Measurements from ENCODE around the gene PRR14.

Gene PRR14

DNA sequence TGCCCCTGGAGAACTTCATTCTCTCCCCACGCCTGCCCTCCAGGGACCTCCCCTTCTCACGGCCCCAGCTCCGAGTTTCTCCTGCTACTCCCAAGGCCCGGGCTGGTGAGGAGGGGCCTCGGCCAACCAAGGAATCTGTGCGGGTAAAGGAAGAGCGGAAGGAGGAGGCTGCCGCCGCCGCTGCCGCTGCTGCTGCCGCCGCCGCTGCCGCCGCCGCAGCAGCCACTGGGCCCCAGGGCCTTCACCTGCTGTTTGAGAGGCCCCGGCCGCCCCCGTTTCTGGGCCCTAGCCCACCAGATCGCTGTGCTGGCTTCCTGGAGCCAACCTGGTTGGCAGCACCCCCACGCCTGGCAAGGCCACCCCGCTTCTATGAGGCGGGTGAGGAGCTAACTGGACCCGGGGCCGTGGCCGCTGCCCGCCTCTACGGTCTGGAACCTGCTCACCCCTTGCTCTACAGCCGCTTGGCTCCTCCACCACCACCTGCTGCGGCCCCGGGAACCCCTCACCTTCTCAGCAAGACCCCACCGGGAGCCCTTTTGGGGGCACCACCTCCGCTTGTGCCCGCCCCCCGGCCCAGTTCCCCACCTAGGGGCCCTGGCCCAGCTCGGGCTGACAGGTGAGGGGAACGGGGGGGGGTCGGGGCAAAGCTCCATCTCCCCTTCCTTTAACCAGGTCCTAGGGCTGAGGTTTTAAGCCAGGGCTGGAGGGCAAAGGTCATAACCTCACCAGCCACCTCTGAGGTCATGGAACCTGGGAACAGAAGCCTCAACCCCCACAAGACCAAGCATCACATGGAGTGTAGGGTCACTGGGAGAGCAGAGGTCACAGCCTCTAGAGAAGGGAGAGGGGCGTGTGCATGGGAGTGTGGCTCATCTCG, 18.5 kb downstream of the PRR14 start:
- POLR2A ChIA-PET: no interaction called here
- DNase-seq (ENCODE audit: low read depth, low spot score): no peak
- no peak for TF ChIP-seq CTCF (IDR thresholded peaks at IDR 0.05; ENCODE audit: insufficient read depth, low read length, missing control alignments)
- CTCF ChIA-PET: interaction anchor here (1.3 kb wide), 1 partner anchor 8 kb away, joined by 3 read pairs; no protein-coding TSS in a partner anchor
- no peak overlapping the region for H3K4me3 ChIP-seq (ENCODE audit: low read depth, low read length)

DNA sequence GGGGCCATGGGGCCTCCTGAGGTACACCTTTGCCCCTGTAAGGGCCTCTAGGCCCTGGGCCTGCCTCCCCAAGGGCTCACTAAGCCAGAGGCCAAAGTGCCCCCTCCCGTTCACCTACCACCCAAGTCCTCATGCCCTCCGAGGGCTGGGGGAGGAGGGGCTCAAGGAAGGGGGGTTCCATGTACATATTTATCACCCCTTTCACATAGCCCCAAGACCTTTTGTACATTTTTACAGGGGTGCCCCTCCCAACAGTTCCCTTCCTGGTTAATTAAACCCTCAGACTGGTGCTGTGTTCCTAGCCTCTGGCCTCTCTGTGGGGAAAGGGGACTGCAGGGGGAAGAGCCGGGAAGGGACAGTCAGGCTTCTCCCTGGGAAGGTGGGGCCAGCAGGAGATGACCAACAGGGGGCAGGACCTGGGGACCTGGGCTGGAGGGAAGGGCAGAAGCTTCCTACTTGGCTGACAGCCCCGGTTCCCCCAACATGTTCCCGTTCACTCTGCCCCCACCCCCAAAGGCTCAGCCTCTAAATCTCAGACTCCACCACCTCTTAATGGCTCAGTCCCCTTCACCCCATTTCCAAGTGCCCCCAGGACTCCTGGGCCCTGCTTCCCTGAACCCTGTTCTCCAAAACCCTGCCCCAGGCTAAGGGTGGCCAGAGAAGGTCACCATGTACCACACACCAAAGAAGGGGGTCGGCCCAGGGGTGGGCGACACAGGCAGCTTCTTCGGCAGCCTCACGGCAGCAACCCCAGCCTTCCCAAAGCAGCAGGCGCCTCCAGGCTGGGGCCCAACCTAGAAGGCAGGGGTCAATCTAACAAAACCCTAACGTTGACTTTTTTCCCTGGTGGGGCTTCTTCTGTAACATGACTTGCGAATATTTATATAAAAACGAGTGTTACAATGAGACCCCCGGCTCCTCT, 19.4 kb downstream of the PRR14 start:
- H3K4me3 ChIP-seq (ENCODE audit: low read depth, low read length): no peak overlapping the region
- no peak for DNase-seq (ENCODE audit: low read depth, low spot score)
- ChIA-PET CTCF (interaction anchor here (1.3 kb wide), 1 partner anchor 9 kb away, joined by 3 read pairs; no protein-coding TSS in a partner anchor), POLR2A (no interaction called here)
- no peak for TF ChIP-seq CTCF (IDR thresholded peaks at IDR 0.05; ENCODE audit: insufficient read depth, low read length, missing control alignments)

GRCh38 chr16:30675143-30675542, 24.4 kb downstream of the PRR14 start:
- ChIA-PET POLR2A (interaction anchor here (1.1 kb wide), 1 partner anchor 9 kb away, joined by 3 read pairs; no protein-coding TSS in a partner anchor), CTCF (interaction anchor here (1.0 to 1.7 kb wide), 4 partner anchors 15 to 265 kb away, joined by 3 to 13 read pairs (median 4); no protein-coding TSS in a partner anchor)
- no peak for TF ChIP-seq CTCF (IDR thresholded peaks at IDR 0.05; ENCODE audit: insufficient read depth, low read length, missing control alignments)
- H3K4me3 ChIP-seq (ENCODE audit: low read depth, low read length): no peak overlapping the region
- no peak for DNase-seq (ENCODE audit: low read depth, low spot score)

DNA sequence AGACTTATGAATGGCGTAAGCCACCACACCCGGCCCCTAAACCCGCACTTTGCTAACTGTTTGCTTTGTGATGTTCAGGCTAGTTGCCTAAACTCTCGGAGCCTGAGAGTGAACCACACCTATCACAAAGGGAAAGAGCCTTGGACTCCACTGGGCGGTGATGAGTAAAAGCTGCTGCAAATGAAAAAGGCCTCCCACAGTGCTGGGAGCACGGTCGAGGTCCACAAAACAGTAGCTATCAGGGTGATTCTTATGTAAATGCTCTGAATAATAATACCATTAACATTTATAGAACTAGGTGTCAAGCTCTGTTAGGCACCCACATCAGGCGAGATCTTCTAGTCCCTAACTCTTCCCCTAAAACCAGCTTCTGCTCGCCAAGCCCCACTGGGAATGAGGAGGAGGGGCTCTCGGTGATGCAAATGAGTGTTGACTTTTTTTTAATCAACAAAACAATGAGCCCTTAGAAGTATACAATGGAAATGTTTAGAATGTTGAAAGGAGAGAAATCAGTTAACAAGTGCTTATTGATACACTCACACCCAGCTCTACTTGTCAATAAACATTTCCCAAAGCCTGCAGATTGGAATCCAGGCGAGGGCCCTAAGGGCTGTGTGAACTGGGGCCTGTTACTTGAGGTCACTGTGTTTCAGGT, 27.3 kb downstream of the PRR14 start:
- no peak for TF ChIP-seq CTCF (IDR thresholded peaks at IDR 0.05; ENCODE audit: insufficient read depth, low read length, missing control alignments)
- POLR2A ChIA-PET: no interaction called here
- H3K4me3 ChIP-seq (ENCODE audit: low read depth, low read length): no peak overlapping the region
- CTCF ChIA-PET: interaction anchor here (1.2 to 1.8 kb wide), 4 partner anchors 13 to 19 kb away, joined by 4 to 7 read pairs (median 6); partner anchors contain the start of gene FBRS
- no peak for DNase-seq (ENCODE audit: low read depth, low spot score)

GRCh38 chr16:30678586-30678970, 27.8 kb downstream of the PRR14 start:
- ChIA-PET POLR2A (no interaction called here), CTCF (interaction anchor here (1.2 to 1.8 kb wide), 4 partner anchors 13 to 20 kb away, joined by 4 to 7 read pairs (median 6); partner anchors contain the start of gene FBRS)
- no peak for TF ChIP-seq CTCF (IDR thresholded peaks at IDR 0.05; ENCODE audit: insufficient read depth, low read length, missing control alignments)
- H3K4me3 ChIP-seq (ENCODE audit: low read depth, low read length): no peak overlapping the region
- DNase-seq (ENCODE audit: low read depth, low spot score): no peak

All from AG04449 (cell line).